ENCODE measurements around the gene ERP29.

Gene ERP29

GRCh38 chr12:112049351-112049750 lies 36.1 kb downstream of the ERP29 start:
- no peak for DNase-seq

- no peak for DNase-seq
These were observed 47.9 kb downstream of the ERP29 start for GRCh38 chr12:112061137-112061536.

DNA sequence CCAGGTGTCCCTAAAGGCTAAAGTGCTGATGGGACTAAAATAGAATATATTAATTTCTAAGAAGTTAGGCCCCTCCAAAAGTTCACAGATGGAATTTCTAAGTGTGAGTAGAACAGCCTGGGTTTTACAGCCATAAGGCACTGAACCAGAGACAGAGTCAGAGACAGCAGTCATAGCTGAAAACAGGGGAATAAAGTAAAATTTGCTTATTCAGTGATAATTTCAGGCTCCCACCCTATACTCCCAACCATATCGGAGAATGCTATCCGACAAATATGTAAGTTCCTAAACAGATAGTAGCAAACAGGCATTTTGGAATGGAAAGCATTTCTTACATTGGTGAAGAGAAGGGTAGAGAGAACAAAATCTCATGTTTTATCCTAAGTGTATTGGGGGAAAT lies 50.0 kb downstream of the ERP29 start:
- no peak for DNase-seq

- DNase-seq: no peak
These were observed 53.3 kb downstream of the ERP29 start for GRCh38 chr12:112066566-112066965.

Measured in NCI-H1930 (cell line).